SH-SY5Y (cell line): ENCODE measurements around the gene MEIS1.

Source experiments
- GATA2 ChIP-seq: IDR thresholded peaks from 2 replicates; pipeline ENCODE4 v1.6.1; 2011; ENCODE audit warnings: mild to moderate bottlenecking, low read depth, low read length
- GATA3 ChIP-seq: IDR thresholded peaks from 2 replicates; pipeline ENCODE4 v1.6.1; 2011; ENCODE audit warnings: low read depth, mild to moderate bottlenecking, low read length, moderate library complexity

- no peak for TF ChIP-seq GATA3
- no peak for TF ChIP-seq GATA2
These were observed 110.3 kb downstream of the MEIS1 start for GRCh38 chr2:66545258-66545657.
